PC-3 (cell line): ENCODE data around the gene ULK3. TPM values are rescaled to one million over a fixed set of nuclear protein-coding genes. Genes with fewer than 3 reads are reported as not detected.

ENCODE experiments used
- ATAC-seq: fragments of 200-7000 bp; cut with Tn5 transposase; 2 replicates; pipeline ENCODE4 v1.9.1; 2020; ENCODE audit warnings: mild to moderate bottlenecking, moderate library complexity
- BruUV-seq: library from RNA; stranded (reverse); fragments of 400-500 nt; replicated peaks from 2 replicates; lab custom pipeline; 2021; lab: Mats Ljungman, UMichigan
- CTCF ChIA-PET: fragments of 300-600 bp; sonication (Branson Sonifier 250); formaldehyde crosslinking; loops from one replicate; lab custom pipeline; 2022; ENCODE audit warnings: antibody characterized with exemption; lab: Charles Lee
- POLR2A ChIA-PET: fragments of 300-600 bp; sonication (Branson Sonifier 250); formaldehyde crosslinking; loops from one replicate; lab custom pipeline; 2022; ENCODE audit warnings: antibody characterized with exemption; ENCODE audit not compliant: unreplicated experiment; lab: Charles Lee
- DNase-seq: peaks from one replicate; pipeline ENCODE4 v3.0.0-alpha.2; 2015
- H2AFZ ChIP-seq: fragments of 300-600 bp; sonication (generic); 2 replicates; pipeline ENCODE4 v1.6.0; 2016; ENCODE audit warnings: antibody characterized with exemption, low read length
- H3F3A ChIP-seq: fragments of 300-600 bp; sonication (generic); one replicate; pipeline ENCODE4 v1.6.0; 2017; ENCODE audit warnings: antibody characterized with exemption, low read length, control low read depth, mild to moderate bottlenecking; ENCODE audit not compliant: unreplicated experiment
- H3K27ac ChIP-seq: fragments of 300-600 bp; sonication (generic); 2 replicates; pipeline ENCODE4 v1.5.1; 2016; ENCODE audit warnings: mild to moderate bottlenecking, low read length
- H3K27me3 ChIP-seq: fragments of 300-600 bp; sonication (generic); 2 replicates; pipeline ENCODE4 v1.6.1; 2016; ENCODE audit warnings: low read length, mixed read lengths
- H3K36me3 ChIP-seq: fragments of 300-600 bp; sonication (generic); 2 replicates; pipeline ENCODE4 v1.6.1; 2016; ENCODE audit warnings: low read depth, mixed run types, low read length, mixed read lengths
- H3K4me1 ChIP-seq: fragments of 300-600 bp; sonication (generic); 2 replicates; pipeline ENCODE4 v1.5.1; 2016; ENCODE audit warnings: low read length; ENCODE audit not compliant: insufficient read depth
- H3K4me2 ChIP-seq: fragments of 300-600 bp; sonication (generic); 2 replicates; pipeline ENCODE4 v1.6.0; 2016; ENCODE audit warnings: low read length
- H3K4me3 ChIP-seq: fragments of 300-600 bp; sonication (generic); 2 replicates; pipeline ENCODE4 v1.5.1; 2016; ENCODE audit warnings: mild to moderate bottlenecking, low read length, mixed read lengths
- H3K79me2 ChIP-seq: fragments of 300-600 bp; sonication (generic); 2 replicates; pipeline ENCODE4 v1.6.1; 2017; ENCODE audit warnings: low read length, mixed read lengths
- H3K9ac ChIP-seq: fragments of 300-600 bp; sonication (generic); 2 replicates; pipeline ENCODE4 v1.6.0; 2016; ENCODE audit warnings: mild to moderate bottlenecking, low read length
- H3K9me2 ChIP-seq: fragments of 300-600 bp; sonication (generic); replicated peaks from 2 replicates; pipeline ENCODE4 v1.6.1; 2016; ENCODE audit warnings: mixed run types, low read length, mixed read lengths
- H3K9me3 ChIP-seq: fragments of 300-600 bp; sonication (generic); 2 replicates; pipeline ENCODE4 v1.6.1; 2016; ENCODE audit warnings: low read length, mixed read lengths
- H4K20me1 ChIP-seq: fragments of 300-600 bp; sonication (generic); 2 replicates; pipeline ENCODE4 v1.6.1; 2016; ENCODE audit warnings: low read length, mixed read lengths
- CTCF ChIP-seq: fragments of 300-600 bp; sonication (generic); conservative IDR thresholded peaks from 2 replicates; pipeline ENCODE4 v1.5.1; 2017; ENCODE audit warnings: antibody characterized with exemption, low read depth, mild to moderate bottlenecking, low read length
- EZH2 ChIP-seq: fragments of 300-600 bp; sonication (generic); IDR thresholded peaks from one replicate; pipeline ENCODE4 v1.6.1; 2017; ENCODE audit warnings: antibody characterized with exemption, mild to moderate bottlenecking, low read length; ENCODE audit not compliant: unreplicated experiment
- EZH2phosphoT487 ChIP-seq: fragments of 300-600 bp; sonication (generic); IDR thresholded peaks from 2 replicates; pipeline ENCODE4 v1.6.1; 2018; ENCODE audit warnings: mild to moderate bottlenecking, antibody characterized with exemption, low read length, borderline replicate concordance
- intact Hi-C: fragments of 100-400 bp; cut with micrococcal nuclease; formaldehyde crosslinking; loops from 2 replicates; pipeline ENCODE4 v1.9.0; 2023
- total RNA-seq: library from RNA; depleted of rRNA; stranded (reverse); fragments of >200 nt; gene quantifications from 2 replicates; pipeline ENCODE4 v1.2.3, GENCODE V29; 2014

The ULK3 gene
- total RNA-seq, 1 experiment from 2014 or later: 20.3 TPM

GRCh38 chr15:74820056-74820455 is 22.9 kb downstream of the ULK3 start:
- Histone ChIP-seq H3K9ac (no peak overlapping the region), H4K20me1 (no peaks in the 10 kb centered on the region), H3K27ac (no peak overlapping the region), H3K9me3 (no peaks in the 10 kb centered on the region), H3K9me2 (no peaks in the 10 kb centered on the region), H2AFZ (no peak overlapping the region), H3F3A (no peaks in the 10 kb centered on the region), H3K36me3 (no peaks in the 10 kb centered on the region), H3K79me2 (no peaks in the 10 kb centered on the region), H3K4me1 (peaks cover 30% of the 10 kb centered on the region), H3K4me2 (no peak overlapping the region), H3K4me3 (no peak overlapping the region), H3K27me3 (no peaks in the 10 kb centered on the region)
- intact Hi-C loops: no loop called here
- no peak for DNase-seq
- no peak for TF ChIP-seq EZH2phosphoT487
- no peak for TF ChIP-seq EZH2
- TF ChIP-seq CTCF: no peak
- ChIA-PET CTCF (no interaction called here), POLR2A (no interaction called here)
- BruUV-seq: no TSS peak
- no peak for ATAC-seq

- H3K79me2 ChIP-seq: no peaks in the 10 kb centered on the region
- intact Hi-C loops: no loop called here
- H3K9me2 ChIP-seq: no peaks in the 10 kb centered on the region
- ChIA-PET POLR2A (no interaction called here), CTCF (interaction anchor here (0.6 kb wide), 1 partner anchor 287 kb away, joined by 3 read pairs; no protein-coding TSS in a partner anchor)
- H3K27ac ChIP-seq: peak overlapping the region; percentile 22
- DNase-seq (peak; percentile 75), ATAC-seq (peak; percentile 67)
- TF ChIP-seq CTCF (peak; percentile 60), EZH2phosphoT487 (no peak)
- no TSS peak for BruUV-seq
- H2AFZ ChIP-seq: peak overlapping the region; percentile 16
- no peak overlapping the region for H3K4me3 ChIP-seq
- no peaks in the 10 kb centered on the region for H3F3A ChIP-seq
- H3K27me3 ChIP-seq: no peaks in the 10 kb centered on the region
- no peaks in the 10 kb centered on the region for H3K36me3 ChIP-seq
- H3K9me3 ChIP-seq: no peaks in the 10 kb centered on the region
- peaks cover 34% of the 10 kb centered on the region for H3K4me1 ChIP-seq
- peak overlapping the region; percentile 50 for H3K4me2 ChIP-seq
- no peaks in the 10 kb centered on the region for H4K20me1 ChIP-seq
- no peak overlapping the region for H3K9ac ChIP-seq
Observed at GRCh38 chr15:74817370-74817737, 25.6 kb downstream of the ULK3 start.

- Histone ChIP-seq H3K27ac (peak overlapping the region; percentile 22), H2AFZ (peak overlapping the region; percentile 16), H4K20me1 (no peaks in the 10 kb centered on the region), H3K4me2 (peak overlapping the region; percentile 50), H3K79me2 (no peaks in the 10 kb centered on the region), H3K4me3 (no peak overlapping the region), H3K9me3 (no peaks in the 10 kb centered on the region), H3K27me3 (no peaks in the 10 kb centered on the region), H3K4me1 (peaks cover 34% of the 10 kb centered on the region), H3K9ac (no peak overlapping the region), H3F3A (no peaks in the 10 kb centered on the region), H3K36me3 (no peaks in the 10 kb centered on the region), H3K9me2 (no peaks in the 10 kb centered on the region)
- intact Hi-C loops: no loop called here
- ChIA-PET POLR2A (interaction anchor here (0.6 kb wide), 1 partner anchor 634 kb away, joined by 3 read pairs; no protein-coding TSS in a partner anchor), CTCF (interaction anchor here (0.6 kb wide), 1 partner anchor 288 kb away, joined by 3 read pairs; no protein-coding TSS in a partner anchor)
- no TSS peak for BruUV-seq
- TF ChIP-seq EZH2: no peak
- TF ChIP-seq CTCF: no peak
- no peak for TF ChIP-seq EZH2phosphoT487
- ATAC-seq (peak; percentile 2; the same call in 1 of the 2 replicates), DNase-seq (no peak)
Observed at GRCh38 chr15:74816624-74817369, 26.2 kb downstream of the ULK3 start.
